ENCODE measurements around the gene GNAI3. TPM values are rescaled to one million over a fixed set of nuclear protein-coding genes. Genes with fewer than 3 reads are reported as not detected.

The GNAI3 gene
- polyA plus RNA-seq, 3 donors: 3.0 to 14.2 (median 10.4) TPM

GRCh38 chr1:109527098-109527811 lies 21.2 kb upstream of the GNAI3 start:
- Histone ChIP-seq H3K4me1 (ENCODE audit: control insufficient read depth in 1 of 2, insufficient read depth in 2 of 2, low read length in 2 of 2) (peaks cover 3 to 4% of the 10 kb centered on the region in 2 donors), H2AFZ (ENCODE audit: insufficient read depth, low read depth, low read length, poor library complexity, severe bottlenecking) (no peak overlapping the region), H3K36me3 (replicated peaks in 1 of 2; ENCODE audit: control insufficient read depth in 1 of 2, insufficient read depth in 2 of 2, low read length in 2 of 2) (no peaks in the 10 kb centered on the region), H3K27ac (ENCODE audit: low read depth in 1 of 2, low read length in 2 of 2) (no peak overlapping the region), H3K4me3 (replicated peaks in 1 of 3; ENCODE audit: low read depth in 2 of 3, low read length in 3 of 3) (no peak overlapping the region), H4K20me1 (ENCODE audit: insufficient read depth, low read length) (no peaks in the 10 kb centered on the region), H3K9ac (ENCODE audit: insufficient read depth, low read length, poor library complexity, severe bottlenecking) (no peak overlapping the region), H3K27me3 (ENCODE audit: control insufficient read depth in 2 of 2, insufficient read depth in 2 of 2, low read length in 2 of 2) (no peaks in the 10 kb centered on the region), H3K79me2 (ENCODE audit: insufficient read depth, low read length) (no peaks in the 10 kb centered on the region), H3K9me3 (replicated peaks in 1 of 2; ENCODE audit: control insufficient read depth in 1 of 2, insufficient read depth in 1 of 2, low read length in 2 of 2) (no peaks in the 10 kb centered on the region), H3K4me2 (replicated peaks; ENCODE audit: extremely low read depth, low read length, poor library complexity, severe bottlenecking) (no peak overlapping the region)
- intact Hi-C loops (cut with micrococcal nuclease): loop anchor here in 1 of 2 donors (10.0 kb wide), 1 partner anchor 92 kb away; no protein-coding TSS in a partner anchor
- 90% methylated on average over 9 of the region's 14 CpGs for WGBS (ENCODE audit: insufficient coverage)
- Mint-ChIP-seq H3K4me3 (no peak overlapping the region), H3K9me3 (no peaks in the 10 kb centered on the region), H3K36me3 (no peaks in the 10 kb centered on the region), H3K4me1 (peaks cover 3% of the 10 kb centered on the region), H3K27me3 (ENCODE audit: low read depth in 3 of 3) (peaks cover 2 to 8% (median 3%) of the 10 kb centered on the region in 3 donors), H3K27ac (no peak overlapping the region)
- DNase-seq: no peak
- TF ChIP-seq CTCF (IDR thresholded peaks at IDR 0.05): no peak

- Mint-ChIP-seq H3K4me1 (peaks cover 9% of the 10 kb centered on the region), H3K4me3 (no peak overlapping the region), H3K36me3 (no peaks in the 10 kb centered on the region), H3K27ac (no peak overlapping the region), H3K9me3 (no peaks in the 10 kb centered on the region), H3K27me3 (ENCODE audit: low read depth in 3 of 3) (peaks cover 2 to 5% (median 3%) of the 10 kb centered on the region in 3 donors)
- no peak overlapping the region for H3K4me3 ChIP-seq (replicated peaks in 1 of 3; ENCODE audit: low read depth in 2 of 3, low read length in 3 of 3)
- H3K9ac ChIP-seq (ENCODE audit: insufficient read depth, low read length, poor library complexity, severe bottlenecking): no peak overlapping the region
- WGBS (ENCODE audit: insufficient coverage): 91% methylated on average over 8 of the region's 9 CpGs
- no peaks in the 10 kb centered on the region for H3K79me2 ChIP-seq (ENCODE audit: insufficient read depth, low read length)
- H4K20me1 ChIP-seq (ENCODE audit: insufficient read depth, low read length): no peaks in the 10 kb centered on the region
- H3K4me2 ChIP-seq (replicated peaks; ENCODE audit: extremely low read depth, low read length, poor library complexity, severe bottlenecking): no peak overlapping the region
- H3K9me3 ChIP-seq (replicated peaks in 1 of 2; ENCODE audit: control insufficient read depth in 1 of 2, insufficient read depth in 1 of 2, low read length in 2 of 2): no peaks in the 10 kb centered on the region
- no peak overlapping the region for H2AFZ ChIP-seq (ENCODE audit: insufficient read depth, low read depth, low read length, poor library complexity, severe bottlenecking)
- no peak for TF ChIP-seq CTCF (IDR thresholded peaks at IDR 0.05)
- H3K27ac ChIP-seq (ENCODE audit: low read depth in 1 of 2, low read length in 2 of 2): no peak overlapping the region
- H3K27me3 ChIP-seq (ENCODE audit: control insufficient read depth in 2 of 2, insufficient read depth in 2 of 2, low read length in 2 of 2): no peaks in the 10 kb centered on the region
- intact Hi-C loops (cut with micrococcal nuclease): loop anchor here in 1 of 2 donors (10.0 kb wide), 1 partner anchor 93 kb away; no protein-coding TSS in a partner anchor
- no peak for DNase-seq
- H3K36me3 ChIP-seq (replicated peaks in 1 of 2; ENCODE audit: control insufficient read depth in 1 of 2, insufficient read depth in 2 of 2, low read length in 2 of 2): no peaks in the 10 kb centered on the region
- peaks cover 10 to 11% of the 10 kb centered on the region in 2 donors for H3K4me1 ChIP-seq (ENCODE audit: control insufficient read depth in 1 of 2, insufficient read depth in 2 of 2, low read length in 2 of 2)
Observed at GRCh38 chr1:109527846-109528695, 20.3 kb upstream of the GNAI3 start.
